GM18526 (cell line): ENCODE data around the gene TSPAN1.

Experiments
- POLR2A ChIP-seq: IDR thresholded peaks from 3 replicates; pipeline ENCODE4 v1.6.1; 2011; ENCODE audit not compliant: insufficient read length; ENCODE audit errors: extremely low read depth

The TSPAN1 gene

GRCh38 chr1:46153732-46154131 lies 21.2 kb upstream of the TSPAN1 start:
- no peak for TF ChIP-seq POLR2A

GRCh38 chr1:46157916-46158311 lies 17.0 kb upstream of the TSPAN1 start:
- TF ChIP-seq POLR2A = no peak

GRCh38 chr1:46158312-46159281 lies 16.3 kb upstream of the TSPAN1 start:
- no peak for TF ChIP-seq POLR2A

GRCh38 chr1:46159516-46159915 lies 15.4 kb upstream of the TSPAN1 start:
- no peak for TF ChIP-seq POLR2A

GRCh38 chr1:46160212-46160611 lies 14.7 kb upstream of the TSPAN1 start:
- TF ChIP-seq POLR2A = no peak

- TF ChIP-seq POLR2A = peak; percentile 33
Observed at GRCh38 chr1:46166521-46167462, 8.1 kb upstream of the TSPAN1 start.

GRCh38 chr1:46168477-46168876 lies 6.4 kb upstream of the TSPAN1 start:
- TF ChIP-seq POLR2A = no peak

GRCh38 chr1:46169811-46170454 lies 5.0 kb upstream of the TSPAN1 start:
- TF ChIP-seq POLR2A = no peak

GRCh38 chr1:46171351-46171750 lies 3.5 kb upstream of the TSPAN1 start:
- TF ChIP-seq POLR2A = no peak

- no peak for TF ChIP-seq POLR2A
Observed at GRCh38 chr1:46171871-46172270, 3.0 kb upstream of the TSPAN1 start.

GRCh38 chr1:46172321-46172720 lies 2.6 kb upstream of the TSPAN1 start:
- TF ChIP-seq POLR2A = no peak

- TF ChIP-seq POLR2A = no peak
Observed at GRCh38 chr1:46173361-46173856, 1.5 kb upstream of the TSPAN1 start.

- TF ChIP-seq POLR2A = no peak
Observed at GRCh38 chr1:46175243-46175642, 356 bp downstream of the TSPAN1 start.

- no peak for TF ChIP-seq POLR2A
Observed at GRCh38 chr1:46176211-46176865, 1.5 kb downstream of the TSPAN1 start, which contains the start of gene P3R3URF. TSS of gene P3R3URF (minus strand) at chr1:46176488. CDS start at chr1:46176471, 17 bp downstream.

- no peak for TF ChIP-seq POLR2A
Observed at GRCh38 chr1:46179138-46180081, 4.5 kb downstream of the TSPAN1 start.
